H1 (cell line): Measurements from ENCODE around the gene DOCK1. TPM values are rescaled to one million over a fixed set of nuclear protein-coding genes. Genes with fewer than 3 reads are reported as not detected.

Source experiments
- CHD1 ChIP-seq: IDR thresholded peaks from 2 replicates; pipeline ENCODE4 v1.6.1; 2012; ENCODE audit warnings: low read depth, low read length, improper control_type of control experiment
- CREB1 ChIP-seq: IDR thresholded peaks from 2 replicates; pipeline ENCODE4 v1.6.1; 2012; ENCODE audit warnings: inconsistent platforms
- E2F6 ChIP-seq: IDR thresholded peaks from 2 replicates; pipeline ENCODE4 v1.6.1; 2012; ENCODE audit warnings: inconsistent platforms
- GABPA ChIP-seq: IDR thresholded peaks from 2 replicates; pipeline ENCODE4 v1.6.1; 2011; ENCODE audit warnings: mild to moderate bottlenecking, low read length, moderate library complexity, borderline replicate concordance; ENCODE audit not compliant: insufficient read depth
- GTF2F1 ChIP-seq: IDR thresholded peaks from 2 replicates; pipeline ENCODE4 v1.6.1; 2012; ENCODE audit warnings: low read depth, low read length, improper control_type of control experiment, borderline replicate concordance
- JUN ChIP-seq: IDR thresholded peaks from 2 replicates; pipeline ENCODE4 v1.6.1; 2011; ENCODE audit warnings: low read depth, mild to moderate bottlenecking, improper control_type of control experiment, low read length
- NANOG ChIP-seq: IDR thresholded peaks from 2 replicates; pipeline ENCODE4 v1.6.1; 2011; ENCODE audit warnings: low read length, low read depth, mild to moderate bottlenecking, inconsistent platforms; ENCODE audit not compliant: insufficient read depth, poor library complexity, severe bottlenecking
- NRF1 ChIP-seq: IDR thresholded peaks from 2 replicates; pipeline ENCODE4 v1.6.1; 2011; ENCODE audit warnings: mild to moderate bottlenecking, low read depth, low read length, improper control_type of control experiment
- PHF8 ChIP-seq: fragments of 200-600 bp; sonication (generic); conservative IDR thresholded peaks from 2 replicates; pipeline ENCODE4 v1.7.1; 2012; ENCODE audit warnings: low read depth, mild to moderate bottlenecking, inconsistent platforms, low read length, moderate library complexity
- POLR2A ChIP-seq, 2 experiments: IDR thresholded peaks; 1 replicate in 1 of 2; 2 replicates in 1 of 2; pipeline ENCODE4 v1.6.1; 2011; ENCODE audit warnings: low read depth in 2 of 2, low read length in 2 of 2, mild to moderate bottlenecking in 2 of 2; ENCODE audit errors: control extremely low read depth in 1 of 2
- POU5F1 ChIP-seq: IDR thresholded peaks from 2 replicates; pipeline ENCODE4 v1.6.1; 2011; ENCODE audit warnings: low read depth, mild to moderate bottlenecking, low read length, moderate library complexity
- RXRA ChIP-seq: IDR thresholded peaks from 2 replicates; pipeline ENCODE4 v1.6.1; 2011; ENCODE audit warnings: low read depth, mild to moderate bottlenecking, low read length, moderate library complexity; ENCODE audit not compliant: insufficient read depth
- SIN3A ChIP-seq, 2 experiments: IDR thresholded peaks in 1 of 2; conservative IDR thresholded peaks in 1 of 2; 2 replicates each; pipeline ENCODE4 v1.6.1; 2011 to 2012; ENCODE audit warnings: low read length in 2 of 2, improper control_type of control experiment in 1 of 2, low read depth in 1 of 2, mild to moderate bottlenecking in 1 of 2
- SP2 ChIP-seq: IDR thresholded peaks from 2 replicates; pipeline ENCODE4 v1.6.1; 2012; ENCODE audit warnings: mild to moderate bottlenecking, low read length, inconsistent platforms
- SP4 ChIP-seq: IDR thresholded peaks from 2 replicates; pipeline ENCODE4 v1.6.1; 2012; ENCODE audit warnings: low read length, inconsistent platforms
- SRF ChIP-seq: IDR thresholded peaks from 2 replicates; pipeline ENCODE4 v1.6.1; 2011; ENCODE audit warnings: mild to moderate bottlenecking, low read depth, low read length, moderate library complexity
- TAF7 ChIP-seq: optimal IDR thresholded peaks from 2 replicates; pipeline ENCODE3; 2011; ENCODE audit warnings: low read depth, mild to moderate bottlenecking, inconsistent platforms, low read length, moderate library complexity, borderline replicate concordance
- TCF12 ChIP-seq: IDR thresholded peaks from 2 replicates; pipeline ENCODE4 v1.6.1; 2011; ENCODE audit warnings: low read depth, mild to moderate bottlenecking, low read length
- USF2 ChIP-seq: IDR thresholded peaks from 2 replicates; pipeline ENCODE4 v1.6.1; 2011; ENCODE audit warnings: low read length, improper control_type of control experiment
- polyA plus RNA-seq, 7 experiments: library from polyadenylated mRNA; depleted of rRNA in 3 of 7; stranded (reverse) in 5 of 7; unstranded in 2 of 7; fragments of >200 nt in 5 of 7; fragments of 200-250 nt in 2 of 7; gene quantifications; 1 replicate in 5 of 7; 2 replicates in 1 of 7; 4 replicates in 1 of 7; pipeline versions ENCODE4 v1.2.1 to v1.2.3, GENCODE V29; 2011 to 2013; ENCODE audit warnings: missing spikeins in 2 of 7, mixed read lengths in 2 of 7
- total RNA-seq: library from RNA; stranded (reverse); fragmentation: NEBNext Ultra II Directional; extraction: Animal tissue kit (Norgen Biotek cat#: 25700); gene quantifications from 2 replicates; pipeline ENCODE4 v1.2.1, GENCODE V29; 2021
- TF ChIP-seq, protein P1 (sequence below): IDR thresholded peaks from 2 replicates; pipeline ENCODE4 v1.6.1; 2012; ENCODE audit warnings: inconsistent platforms
- TF ChIP-seq, protein P2 (sequence below): IDR thresholded peaks from 2 replicates; pipeline ENCODE4 v1.6.1; 2011; ENCODE audit warnings: low read depth, mild to moderate bottlenecking, low read length; ENCODE audit not compliant: insufficient read depth

DOCK1 gene
- total and polyA plus RNA-seq, 2 of the 8 experiments (the other 6 are each of a cell fraction or from before 2014, with no cell fraction given), result 11.6 to 53.0 TPM

DNA sequence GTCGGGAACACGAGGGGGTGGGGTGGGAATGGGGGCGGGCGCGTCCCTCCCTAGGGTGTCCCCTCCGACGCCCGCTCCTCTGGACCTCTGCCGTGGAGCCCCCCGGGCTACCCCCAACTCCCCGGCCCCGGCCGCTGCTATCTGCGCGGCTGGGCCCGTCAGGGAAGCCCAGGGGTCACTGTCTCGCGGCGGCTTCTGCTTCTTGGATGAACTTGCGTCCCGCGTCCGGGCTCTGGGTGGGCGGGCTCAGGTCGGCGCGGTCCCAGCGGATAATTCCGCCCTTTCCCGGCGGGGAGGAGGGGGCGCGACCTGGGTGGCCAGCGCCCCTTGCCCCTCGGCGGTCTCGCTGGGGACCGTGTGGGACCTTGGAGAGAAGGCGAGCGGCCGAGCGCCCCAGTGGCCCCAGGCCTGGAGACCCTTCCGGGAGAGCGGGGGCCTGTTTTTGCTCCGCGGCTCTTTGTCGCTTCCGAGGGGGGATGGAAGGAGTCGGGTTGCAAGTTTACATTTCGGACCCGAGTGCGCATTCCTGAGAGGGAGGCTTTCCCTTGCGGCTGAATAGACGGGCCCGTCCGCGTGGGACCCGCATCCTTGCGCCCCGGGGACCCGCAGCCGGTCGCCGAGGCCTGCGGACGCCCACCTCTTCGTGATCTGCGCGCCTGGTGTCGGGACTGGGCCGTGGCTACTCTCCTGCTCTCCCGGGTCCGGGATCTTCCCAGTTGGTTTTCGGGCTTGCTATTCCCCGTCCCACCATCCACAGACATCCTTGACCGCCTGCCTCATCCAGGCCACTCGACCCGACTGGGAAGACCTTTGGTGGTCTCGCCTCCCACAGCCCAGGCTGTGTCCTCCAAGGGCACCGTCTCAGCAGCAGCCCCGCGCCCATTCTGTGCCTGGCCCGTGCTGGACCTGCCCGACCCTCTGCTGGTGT, 812 bp downstream of the DOCK1 start (continued):
- TF ChIP-seq E2F6 (peak; percentile 41), CREB1 (no peak), RXRA (no peak), CHD1 (no peak), USF2 (no peak), SRF (no peak), POLR2A (IDR thresholded peaks at IDR 0.05; ENCODE audit: control extremely low read depth in 1 of 2, low read depth in 2 of 2, low read length in 2 of 2) (peak; percentile 64 to 73; a peak in 2 of 3 replicates), SP4 (no peak), JUN (no peak), NRF1 (no peak), TCF12 (no peak), SP2 (no peak), SIN3A (conservative IDR thresholded peaks at IDR 0.05 in 1 of 2, IDR thresholded peaks at IDR 0.05 in 1 of 2; ENCODE audit: low read depth in 1 of 2, low read length in 2 of 2) (peak in 1 of 2 experiments; percentile 15; a peak in 1 of 4 replicates), POU5F1 (no peak), NANOG (no peak), TAF7 (no peak), GTF2F1 (no peak), GABPA (no peak), PHF8 (no peak; the same call in 1 of the 2 replicates)
- TF ChIP-seq, protein P1, sequence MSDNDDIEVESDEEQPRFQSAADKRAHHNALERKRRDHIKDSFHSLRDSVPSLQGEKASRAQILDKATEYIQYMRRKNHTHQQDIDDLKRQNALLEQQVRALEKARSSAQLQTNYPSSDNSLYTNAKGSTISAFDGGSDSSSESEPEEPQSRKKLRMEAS, result no peak; the same call in 1 of the 2 replicates
- TF ChIP-seq, protein P2, sequence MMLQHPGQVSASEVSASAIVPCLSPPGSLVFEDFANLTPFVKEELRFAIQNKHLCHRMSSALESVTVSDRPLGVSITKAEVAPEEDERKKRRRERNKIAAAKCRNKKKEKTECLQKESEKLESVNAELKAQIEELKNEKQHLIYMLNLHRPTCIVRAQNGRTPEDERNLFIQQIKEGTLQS, result no peak
